HepG2 (cell line): Measurements from ENCODE around the gene ACADSB. TPM values are rescaled to one million over a fixed set of nuclear protein-coding genes. Genes with fewer than 3 reads are reported as not detected.

Source experiments
- ATAC-seq: fragments of 200-7000 bp; cut with Tn5 transposase; 3 replicates; pipeline ENCODE4 v1.9.1; 2020; ENCODE audit warnings: mild to moderate bottlenecking, moderate library complexity
- BruUV-seq: library from RNA; stranded (reverse); fragments of 400-500 nt; replicated peaks from 2 replicates; lab custom pipeline; 2021; lab: Mats Ljungman, UMichigan
- CTCF ChIA-PET: fragments of 300-600 bp; formaldehyde crosslinking; extraction: SDS; loops from one replicate; lab custom pipeline; 2021; ENCODE audit warnings: low total read pairs, inconsistent platforms, low intra/inter-chr PET ratio; lab: Yijun Ruan, JAX
- POLR2A ChIA-PET: fragments of 350-600 bp; sonication (Branson Sonifier 250); formaldehyde crosslinking; loops from one replicate; lab custom pipeline; 2020; ENCODE audit warnings: antibody characterized with exemption, inconsistent platforms; lab: Yijun Ruan, JAX
- DNase-seq: peaks from one replicate; pipeline ENCODE4 v3.0.0-alpha.2; 2015; ENCODE audit warnings: low spot score
- FAIRE-seq: peaks from 3 replicates; lab custom pipeline; 2011; peaks lifted over from hg19 to GRCh38; lab: Jason Lieb, UNC
- H2AFZ ChIP-seq: one replicate; pipeline ENCODE4 v1.6.1; 2011; ENCODE audit warnings: low read length, inconsistent platforms
- H3K27ac ChIP-seq: fragments of 300-600 bp; 3 replicates; pipeline ENCODE4 v1.8.0; 2011; ENCODE audit warnings: mixed run types, mild to moderate bottlenecking, mixed read lengths, low read length, inconsistent platforms; ENCODE audit not compliant: insufficient read depth; ENCODE audit errors: extremely low read length
- H3K27me3 ChIP-seq, 2 experiments: fragments of 200-600 bp in 1 of 2; 2 replicates in 1 of 2; 3 replicates in 1 of 2; pipeline versions ENCODE4 v1.6.0 to v1.8.0; 2011; ENCODE audit warnings: low read length in 2 of 2, mild to moderate bottlenecking in 2 of 2, moderate library complexity in 2 of 2, inconsistent platforms in 1 of 2; ENCODE audit not compliant: insufficient read depth in 2 of 2, control insufficient read depth in 1 of 2
- H3K36me3 ChIP-seq, 2 experiments: fragments of 200-600 bp in 1 of 2; replicated peaks in 1 of 2; 2 replicates in 1 of 2; 3 replicates in 1 of 2; pipeline versions ENCODE4 v1.5.1 to v1.8.0; 2011; ENCODE audit warnings: low read length in 2 of 2, inconsistent platforms in 1 of 2; ENCODE audit not compliant: insufficient read depth in 2 of 2, control insufficient read depth in 1 of 2
- H3K4me1 ChIP-seq: 2 replicates; pipeline ENCODE4 v1.5.1; 2012; ENCODE audit warnings: low read length, inconsistent platforms; ENCODE audit not compliant: insufficient read depth
- H3K4me2 ChIP-seq: 2 replicates; pipeline ENCODE4 v1.6.0; 2011; ENCODE audit warnings: low read depth, low read length, inconsistent platforms
- H3K4me3 ChIP-seq, 3 experiments: fragments of 200-600 bp in 1 of 3; sonication (generic), shearing (Covaris generic) in 1 of 3; replicated peaks in 1 of 3; 2 replicates each; pipeline ENCODE4 v1.5.1; 2011 to 2016; ENCODE audit warnings: low read length in 3 of 3, inconsistent platforms in 2 of 3, low read depth in 2 of 3, mild to moderate bottlenecking in 2 of 3, control low read depth in 1 of 3, mixed read lengths in 1 of 3; ENCODE audit not compliant: insufficient read depth in 1 of 3
- H3K79me2 ChIP-seq: one replicate; pipeline ENCODE4 v1.6.1; 2011; ENCODE audit warnings: low read length, inconsistent platforms; ENCODE audit not compliant: insufficient read depth
- H3K9ac ChIP-seq: 2 replicates; pipeline ENCODE4 v1.6.0; 2011; ENCODE audit warnings: mild to moderate bottlenecking, low read depth, low read length, inconsistent platforms; ENCODE audit not compliant: insufficient read depth
- H3K9me3 ChIP-seq: 2 replicates; pipeline ENCODE4 v1.5.1; 2012; ENCODE audit warnings: mild to moderate bottlenecking, low read length
- H4K20me1 ChIP-seq: 2 replicates; pipeline ENCODE4 v1.6.0; 2011; ENCODE audit warnings: inconsistent platforms, mild to moderate bottlenecking, low read length, moderate library complexity; ENCODE audit not compliant: insufficient read depth
- HMG20B ChIP-seq: conservative IDR thresholded peaks from 2 replicates; pipeline ENCODE4 v1.6.1; 2016; ENCODE audit warnings: missing genetic modification reagents, missing compliant biosample characterization
- KLF13 ChIP-seq: sonication (generic); formaldehyde crosslinking; IDR thresholded peaks from 2 replicates; pipeline ENCODE4 v1.4.0; 2020; ENCODE audit warnings: mild to moderate bottlenecking, missing genetic modification reagents
- PHF20 ChIP-seq: sonication (generic); formaldehyde crosslinking; IDR thresholded peaks from 2 replicates; pipeline ENCODE4 v1.5.0; 2020; ENCODE audit warnings: mild to moderate bottlenecking, missing genetic modification reagents
- RORA ChIP-seq: sonication (generic); formaldehyde crosslinking; IDR thresholded peaks from 2 replicates; pipeline ENCODE4 v1.5.0; 2020; ENCODE audit warnings: mild to moderate bottlenecking, missing genetic modification reagents, moderate library complexity
- ZNF101 ChIP-seq: sonication (generic); formaldehyde crosslinking; IDR thresholded peaks from 2 replicates; pipeline ENCODE4 v1.4.0; 2020; ENCODE audit warnings: mild to moderate bottlenecking, low read depth, missing genetic modification reagents, borderline replicate concordance
- ZNF274 ChIP-seq: sonication (generic); formaldehyde crosslinking; IDR thresholded peaks from 2 replicates; pipeline ENCODE4 v1.5.1; 2020; ENCODE audit warnings: mild to moderate bottlenecking, missing genetic modification reagents
- ZNF816 ChIP-seq: sonication (generic); formaldehyde crosslinking; IDR thresholded peaks from 2 replicates; pipeline ENCODE4 v1.8.0; 2022; ENCODE audit warnings: missing genetic modification reagents, mild to moderate bottlenecking, borderline replicate concordance
- WGBS: methylation state at CpG from one replicate; pipeline ENCODE4 v1.1.6; 2017; ENCODE audit warnings: low lambda C conversion rate; 5-methylcytosine and 5-hydroxymethylcytosine counted together
- in situ Hi-C: cut with HindIII; loops from 2 replicates; pipeline ENCODE4 v1.10.0; 2017; ENCODE audit warnings: low pct_unique_long_range_greater_than_20kb; ENCODE audit not compliant: extremely low pct_ligation_motif_present
- intact Hi-C: fragments of 100-400 bp; cut with micrococcal nuclease; formaldehyde crosslinking; loops from one replicate; pipeline ENCODE4 v1.10.0; 2022; ENCODE audit not compliant: unreplicated experiment
- polyA plus RNA-seq, 8 experiments: library from polyadenylated mRNA; depleted of rRNA in 3 of 8; stranded (reverse) in 7 of 8; unstranded in 1 of 8; fragments of >200 nt; fragmentation: Illumina TruSeq in 4 of 8; extraction: Trizol in 4 of 8; gene quantifications; 2 replicates each; pipeline versions ENCODE4 v1.2.1 to v1.2.3, GENCODE V29; 2011 to 2016; ENCODE audit warnings: low read depth in 4 of 8, missing spikeins in 1 of 8, mixed read lengths in 1 of 8; ENCODE audit not compliant: insufficient read depth in 1 of 8
- total RNA-seq, 5 experiments: library from RNA; depleted of rRNA; stranded (reverse); fragments of >200 nt; fragmentation: Illumina TruSeq; extraction: Trizol; gene quantifications; 2 replicates each; pipeline ENCODE4 v1.2.3, GENCODE V29; 2016; ENCODE audit warnings: low read depth in 1 of 5
- TF ChIP-seq, protein P1 (sequence below): sonication (generic); formaldehyde crosslinking; IDR thresholded peaks from 2 replicates; pipeline ENCODE4 v1.5.0; 2020; ENCODE audit warnings: mild to moderate bottlenecking, missing genetic modification reagents

Gene ACADSB
- total and polyA plus RNA-seq, 2 of the 13 experiments (the other 11 are each of a cell fraction or from before 2014, with no cell fraction given), result 80.0 to 87.6 TPM

DNA sequence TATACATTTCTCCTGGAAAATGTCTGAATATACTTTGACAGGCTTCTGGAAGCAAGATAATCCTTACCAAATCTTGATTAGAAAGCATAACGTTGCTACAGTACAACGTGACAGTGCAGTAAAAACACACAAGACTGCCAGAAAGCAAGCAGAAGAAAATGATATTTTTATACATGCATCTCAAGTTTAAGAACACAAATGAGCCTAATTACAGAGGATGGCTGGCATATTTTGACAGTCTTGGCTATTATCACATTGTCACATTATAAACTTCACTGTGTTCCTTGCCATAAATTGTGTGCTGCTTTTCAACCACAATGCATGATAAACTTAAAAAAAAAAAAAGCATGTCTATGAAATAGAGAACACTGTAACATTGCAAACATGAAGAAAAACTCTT, 4.5 kb upstream of the ACADSB start:
- ChIA-PET POLR2A (no interaction called here), CTCF (no interaction called here)
- H3K9ac ChIP-seq, result no peak overlapping the region
- no peaks in the 10 kb centered on the region; a peak in 1 of 5 replicates for H3K27me3 ChIP-seq
- no peaks in the 10 kb centered on the region for H3K9me3 ChIP-seq
- FAIRE-seq, result no peak
- in situ Hi-C loops (no loop called here), intact Hi-C loops (no loop called here)
- TF ChIP-seq ZNF816 (CRISPR knock-in tag), result no peak
- TF ChIP-seq ZNF101 (CRISPR knock-in tag), result no peak
- TF ChIP-seq ZNF274 (CRISPR knock-in tag), result no peak
- no peak for TF ChIP-seq RORA (CRISPR knock-in tag)
- TF ChIP-seq PHF20, result no peak
- no peak for TF ChIP-seq HMG20B (CRISPR knock-in tag)
- no peak for TF ChIP-seq KLF13
- TF ChIP-seq, protein P1, sequence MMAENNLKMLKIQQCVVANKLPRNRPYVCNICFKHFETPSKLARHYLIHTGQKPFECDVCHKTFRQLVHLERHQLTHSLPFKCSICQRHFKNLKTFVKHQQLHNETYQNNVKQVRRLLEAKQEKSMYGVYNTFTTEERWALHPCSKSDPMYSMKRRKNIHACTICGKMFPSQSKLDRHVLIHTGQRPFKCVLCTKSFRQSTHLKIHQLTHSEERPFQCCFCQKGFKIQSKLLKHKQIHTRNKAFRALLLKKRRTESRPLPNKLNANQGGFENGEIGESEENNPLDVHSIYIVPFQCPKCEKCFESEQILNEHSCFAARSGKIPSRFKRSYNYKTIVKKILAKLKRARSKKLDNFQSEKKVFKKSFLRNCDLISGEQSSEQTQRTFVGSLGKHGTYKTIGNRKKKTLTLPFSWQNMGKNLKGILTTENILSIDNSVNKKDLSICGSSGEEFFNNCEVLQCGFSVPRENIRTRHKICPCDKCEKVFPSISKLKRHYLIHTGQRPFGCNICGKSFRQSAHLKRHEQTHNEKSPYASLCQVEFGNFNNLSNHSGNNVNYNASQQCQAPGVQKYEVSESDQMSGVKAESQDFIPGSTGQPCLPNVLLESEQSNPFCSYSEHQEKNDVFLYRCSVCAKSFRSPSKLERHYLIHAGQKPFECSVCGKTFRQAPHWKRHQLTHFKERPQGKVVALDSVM, result no peak
- DNase-seq, result no peak
- 83% methylated on average over 2 of the region's 2 CpGs for WGBS
- H3K79me2 ChIP-seq, result peaks cover 88% of the 10 kb centered on the region
- no peak overlapping the region for H3K4me3 ChIP-seq
- no TSS peak for BruUV-seq
- H4K20me1 ChIP-seq, result peaks cover 25% of the 10 kb centered on the region
- ATAC-seq, result no peak
- H3K27ac ChIP-seq, result no peak overlapping the region
- H3K4me1 ChIP-seq, result peaks cover 42% of the 10 kb centered on the region
- peaks cover 3 to 4% of the 10 kb centered on the region in 2 experiments; a peak in 2 of 5 replicates for H3K36me3 ChIP-seq
- H2AFZ ChIP-seq, result no peak overlapping the region
- H3K4me2 ChIP-seq, result no peak overlapping the region
